HUDEP-2 (cell line): ENCODE measurements around the gene SLC25A21.

Experiments used
- DNase-seq, 76 experiments: peaks; one replicate each; lab custom pipeline; 2025; ENCODE audit not compliant: unreplicated experiment in 76 of 76; lab: John Stamatoyannopoulos, UW

SLC25A21 gene

DNA sequence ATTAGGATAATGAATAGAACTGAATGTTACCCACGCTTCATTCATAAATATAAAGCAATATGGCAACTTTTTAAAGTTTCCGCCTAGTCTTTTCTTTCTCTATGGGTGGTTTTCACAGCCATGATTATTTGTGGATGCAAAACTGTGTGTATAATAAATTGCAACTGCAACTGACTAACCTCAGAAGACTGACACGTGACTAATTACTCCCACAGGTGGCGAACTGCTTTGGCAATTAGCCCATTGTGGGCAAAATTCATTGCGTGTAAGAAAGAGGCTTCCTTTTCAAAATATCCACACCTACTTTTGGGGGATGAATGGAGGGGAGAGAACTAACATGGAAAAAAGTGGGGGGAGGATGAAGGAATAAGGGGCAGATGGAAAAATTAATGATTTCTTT lies 79.0 kb downstream of the SLC25A21 start:
- peak in 3 of 76 experiments; percentile 13 to 22 (median 14) for DNase-seq

DNA sequence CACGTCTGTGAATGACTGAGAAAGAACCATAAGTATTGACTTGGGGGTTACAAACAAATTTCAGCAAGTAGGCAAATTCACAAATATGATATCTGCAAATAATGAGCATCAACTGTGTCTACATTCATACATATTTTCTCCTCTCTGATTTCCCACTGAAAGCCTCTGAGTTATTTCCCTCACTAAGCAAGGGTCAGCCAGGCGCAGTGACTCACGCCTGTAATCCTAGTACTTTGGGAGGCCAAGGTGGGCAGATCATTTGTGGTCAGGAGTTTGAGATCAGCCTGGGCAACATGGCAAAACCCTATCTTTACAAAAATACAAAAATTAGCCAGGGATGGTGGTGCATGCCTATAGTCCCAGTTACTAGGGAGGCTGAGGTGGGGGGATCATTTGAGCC lies 80.8 kb downstream of the SLC25A21 start:
- no peak for DNase-seq

DNA sequence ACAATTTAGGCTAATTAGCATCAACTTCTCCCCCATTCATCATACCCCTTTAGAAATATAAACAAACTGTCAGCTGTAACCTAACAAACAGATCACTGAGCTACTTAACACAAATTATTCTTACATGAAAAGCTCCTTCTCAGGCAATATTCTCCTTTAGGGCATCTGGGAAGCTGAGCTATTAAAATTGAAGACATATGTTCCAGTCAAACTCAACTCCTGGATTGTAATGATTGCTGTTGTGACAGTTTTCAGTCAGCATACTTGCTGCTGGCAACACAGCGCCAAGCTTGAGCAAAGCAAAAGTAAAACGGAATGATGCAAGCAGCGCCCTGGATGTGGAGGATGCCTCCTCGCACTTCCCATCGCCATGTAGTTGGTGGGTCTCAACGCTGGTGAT lies 82.4 kb downstream of the SLC25A21 start:
- DNase-seq: no peak

DNA sequence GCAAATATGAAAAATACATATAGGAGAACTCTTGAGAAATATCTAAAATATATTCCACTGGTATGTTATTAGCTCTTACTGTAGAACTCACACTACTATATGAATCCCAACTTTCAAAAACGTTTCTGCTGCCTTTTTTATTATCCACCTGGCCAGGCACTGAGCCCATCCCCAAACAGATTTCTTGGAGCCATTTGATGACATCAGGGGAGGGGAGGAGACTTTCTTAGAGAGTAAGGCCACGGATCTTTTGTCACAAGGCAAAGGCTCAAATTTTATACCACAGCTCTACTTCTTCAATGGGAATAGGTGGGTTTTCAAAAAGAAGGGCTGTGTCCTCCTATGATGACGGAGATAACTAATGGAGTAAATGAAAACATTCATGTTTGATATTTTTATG lies 83.0 kb downstream of the SLC25A21 start:
- DNase-seq: no peak

DNA sequence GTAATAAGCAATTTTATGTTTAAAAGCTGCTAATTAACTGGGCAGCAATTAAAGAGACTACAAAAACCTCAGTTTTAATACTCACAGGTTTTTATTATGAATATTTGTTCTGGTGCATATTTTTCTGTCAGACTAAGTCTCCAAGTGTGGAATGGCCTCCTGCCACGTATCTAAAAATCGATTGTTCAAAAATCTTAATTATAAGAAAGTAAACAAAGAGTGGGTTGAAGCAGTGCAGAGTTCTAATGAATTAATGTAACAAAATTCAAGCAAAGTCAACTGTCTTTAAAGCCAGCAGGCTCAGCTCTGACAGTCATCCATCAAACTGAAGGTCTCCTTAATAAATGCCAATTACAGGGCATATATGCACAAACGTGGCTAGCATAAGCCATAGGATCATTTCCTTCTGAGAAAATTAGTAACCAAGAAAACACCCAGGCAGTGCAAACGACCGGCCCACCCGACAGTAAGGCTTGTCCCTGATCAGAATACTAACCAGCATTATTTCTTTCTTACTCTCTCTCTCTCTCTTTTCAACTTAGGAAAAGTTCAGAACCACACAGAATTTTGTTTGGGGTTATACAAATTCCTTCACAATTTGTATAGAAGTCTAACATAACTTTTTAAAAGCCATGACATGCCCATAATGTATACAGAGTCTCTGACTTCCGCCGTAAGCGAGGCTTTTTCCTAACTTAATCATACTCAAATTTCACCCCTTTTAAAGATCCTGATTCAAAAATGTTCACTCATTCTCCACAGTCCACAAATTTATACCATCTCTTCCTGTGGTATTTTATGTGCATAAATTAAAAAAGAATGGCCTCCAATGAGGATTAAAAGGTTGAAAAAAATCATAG lies 83.8 kb downstream of the SLC25A21 start:
- DNase-seq: no peak

DNA sequence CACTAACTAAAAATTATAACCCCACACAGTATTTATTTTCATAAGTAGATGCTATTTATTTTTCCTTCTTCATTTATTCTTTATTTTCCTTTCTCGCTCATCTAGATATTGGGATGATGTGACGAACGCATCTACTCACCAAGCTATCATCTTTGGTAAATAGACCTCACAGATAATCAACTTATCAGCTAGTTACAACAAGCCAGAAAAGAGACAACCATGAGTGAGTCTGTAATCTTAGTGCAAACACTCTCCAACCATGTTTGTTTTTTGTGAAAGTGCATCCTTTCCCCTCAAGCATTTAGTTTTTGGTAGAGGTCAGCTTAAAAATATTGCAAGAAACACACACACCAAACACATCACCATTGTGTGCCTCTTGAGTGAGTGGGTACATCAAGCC lies 84.9 kb downstream of the SLC25A21 start:
- peak in 7 of 76 experiments; percentile 17 to 31 (median 22) for DNase-seq

DNA sequence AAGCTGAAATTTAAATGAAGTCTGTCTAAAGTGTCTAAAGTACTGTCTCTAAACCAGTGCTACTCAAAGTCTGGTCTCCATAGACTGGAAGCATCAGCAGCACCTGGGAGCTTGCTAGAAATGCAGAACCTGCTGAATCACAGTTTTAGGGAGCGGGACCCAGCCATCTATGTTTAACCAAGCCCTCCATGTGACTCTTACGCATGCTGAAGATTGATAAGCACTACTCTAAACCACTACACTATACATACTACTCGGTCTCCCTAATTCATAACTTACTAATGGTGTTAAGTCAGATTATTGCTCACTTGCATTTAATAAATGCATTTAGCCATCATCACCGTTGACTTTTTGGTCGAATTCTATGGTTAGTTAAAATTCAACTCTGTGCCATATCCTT lies 88.8 kb downstream of the SLC25A21 start:
- DNase-seq: peak in 7 of 76 experiments; percentile 7 to 22 (median 13)

DNA sequence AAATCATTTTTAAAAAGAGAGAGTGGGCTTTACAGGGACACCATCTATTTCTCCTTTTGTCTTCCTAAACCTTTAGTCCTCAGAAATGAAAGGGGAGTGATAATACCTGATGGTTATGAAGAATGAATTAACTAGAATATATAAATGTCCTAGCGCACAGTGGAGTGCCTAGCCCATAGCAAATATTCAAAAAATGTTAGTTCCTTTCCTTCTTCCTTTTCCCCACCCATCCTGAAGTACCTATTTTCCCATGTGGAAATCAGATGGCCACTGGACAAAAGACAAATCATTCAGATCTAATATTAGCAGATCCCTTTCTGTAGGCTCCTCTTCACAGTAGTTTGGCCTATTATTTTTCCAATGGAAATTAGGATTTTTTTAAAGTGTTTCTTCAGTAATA lies 90.0 kb downstream of the SLC25A21 start:
- DNase-seq: no peak

DNA sequence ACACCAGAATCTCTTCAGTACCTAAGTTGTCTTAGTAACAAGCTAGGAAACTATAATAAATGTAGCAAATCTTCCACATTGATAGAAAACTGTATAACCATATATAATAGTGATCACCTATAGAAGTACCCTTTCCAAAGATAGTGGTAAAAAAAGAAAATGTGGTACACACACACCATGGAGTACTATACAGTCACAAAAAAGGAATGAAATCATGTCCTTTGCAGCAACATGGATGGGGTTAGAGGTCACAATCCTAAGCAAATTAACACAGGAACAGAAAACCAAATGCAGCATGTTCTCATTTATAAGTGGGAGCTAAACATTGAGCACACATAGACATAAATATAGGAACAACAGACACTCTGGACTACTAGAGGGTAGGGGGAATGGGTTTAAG lies 90.5 kb downstream of the SLC25A21 start:
- DNase-seq: no peak

DNA sequence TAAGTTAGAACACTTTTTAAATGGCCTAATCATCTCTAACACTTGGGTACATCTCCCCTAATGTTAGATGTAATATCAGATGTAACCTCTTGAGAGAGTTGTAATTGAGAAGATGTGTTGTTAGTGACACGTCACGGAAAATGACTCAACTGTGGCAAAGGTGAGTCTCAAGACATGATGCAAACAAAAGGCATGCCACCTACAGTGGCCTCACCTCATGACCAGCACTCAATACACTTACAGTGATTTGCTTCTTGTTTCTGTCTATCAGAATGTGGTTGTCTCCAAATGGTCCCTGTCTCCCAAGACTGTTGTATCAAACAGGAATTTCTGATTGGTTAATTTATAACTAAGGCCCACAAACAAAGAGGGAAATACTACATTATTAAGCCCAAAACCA lies 91.2 kb downstream of the SLC25A21 start:
- no peak for DNase-seq

DNA sequence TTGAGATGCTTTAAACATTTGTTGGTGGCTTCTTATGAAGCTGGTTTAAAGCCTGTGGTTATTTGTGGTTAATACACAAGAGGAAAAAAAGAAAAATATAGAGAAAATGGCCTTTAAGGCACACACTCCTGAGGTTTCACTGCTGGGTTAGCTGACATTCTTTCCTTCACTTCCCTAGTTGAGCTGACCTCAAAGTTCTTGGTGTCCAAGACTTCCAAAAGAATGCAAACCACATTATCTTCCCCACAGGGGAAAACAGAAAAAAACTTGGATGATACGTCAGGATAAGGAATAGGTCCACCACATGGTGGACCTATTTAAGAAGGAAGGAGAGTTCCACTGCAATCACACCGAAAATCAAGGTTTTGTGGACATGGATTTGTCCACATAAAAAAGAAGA lies 94.3 kb downstream of the SLC25A21 start:
- DNase-seq: no peak

DNA sequence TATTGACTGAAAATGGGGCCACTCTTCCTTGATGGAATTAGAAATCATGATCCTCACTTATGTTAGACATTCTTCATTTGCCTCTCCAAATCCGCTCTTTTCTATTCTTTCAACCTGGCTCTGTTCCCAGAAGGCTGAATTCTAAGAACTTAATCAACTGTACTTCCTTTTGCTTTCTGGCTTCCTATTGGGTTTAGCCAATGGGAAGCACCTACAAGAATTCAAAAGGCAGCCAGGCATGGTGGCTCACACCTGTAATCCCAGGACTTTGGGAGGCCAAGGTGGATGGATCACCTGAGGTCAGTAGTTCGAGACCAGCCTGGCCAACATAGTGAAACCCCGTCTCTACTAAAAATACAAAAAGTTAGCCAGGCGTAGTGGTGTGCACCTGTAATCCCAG lies 98.1 kb downstream of the SLC25A21 start:
- DNase-seq: peak in 2 of 76 experiments; percentile 17 to 27

DNA sequence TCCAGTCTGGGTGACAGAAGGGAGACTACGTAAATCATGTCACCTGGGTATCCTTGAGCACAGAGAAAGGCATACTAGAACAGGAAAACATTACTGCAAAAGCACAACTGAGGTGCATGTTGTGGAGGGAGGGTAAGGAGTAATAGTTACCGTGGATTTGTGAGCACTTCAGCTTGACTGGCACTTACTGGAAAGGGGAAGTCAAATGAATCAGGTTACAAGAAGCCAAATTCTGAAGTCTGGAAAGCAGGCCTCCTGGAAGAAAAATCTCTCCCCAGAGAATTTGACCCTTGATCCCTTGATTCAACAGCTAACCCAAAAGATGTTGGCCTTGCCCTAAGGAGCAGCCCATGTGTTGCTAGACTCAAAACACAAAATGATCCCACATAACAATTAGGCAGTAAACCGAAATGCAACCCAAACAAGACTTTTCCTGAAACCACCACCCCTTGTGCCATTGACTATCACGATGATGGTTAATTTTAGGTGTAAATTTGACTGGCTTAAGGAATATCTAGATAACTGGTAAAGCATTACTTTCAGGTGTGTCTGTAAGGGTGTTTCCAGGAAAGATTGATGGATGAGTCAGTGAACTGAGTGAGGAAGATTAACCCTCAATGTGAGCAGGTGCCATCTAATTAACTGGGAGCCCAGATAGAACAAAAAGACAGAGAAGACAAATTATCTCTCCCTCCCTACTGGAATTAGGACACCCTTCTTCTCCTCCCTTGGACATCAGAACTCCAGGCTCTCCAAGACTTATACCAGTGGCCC lies 108.8 kb downstream of the SLC25A21 start:
- no peak for DNase-seq

DNA sequence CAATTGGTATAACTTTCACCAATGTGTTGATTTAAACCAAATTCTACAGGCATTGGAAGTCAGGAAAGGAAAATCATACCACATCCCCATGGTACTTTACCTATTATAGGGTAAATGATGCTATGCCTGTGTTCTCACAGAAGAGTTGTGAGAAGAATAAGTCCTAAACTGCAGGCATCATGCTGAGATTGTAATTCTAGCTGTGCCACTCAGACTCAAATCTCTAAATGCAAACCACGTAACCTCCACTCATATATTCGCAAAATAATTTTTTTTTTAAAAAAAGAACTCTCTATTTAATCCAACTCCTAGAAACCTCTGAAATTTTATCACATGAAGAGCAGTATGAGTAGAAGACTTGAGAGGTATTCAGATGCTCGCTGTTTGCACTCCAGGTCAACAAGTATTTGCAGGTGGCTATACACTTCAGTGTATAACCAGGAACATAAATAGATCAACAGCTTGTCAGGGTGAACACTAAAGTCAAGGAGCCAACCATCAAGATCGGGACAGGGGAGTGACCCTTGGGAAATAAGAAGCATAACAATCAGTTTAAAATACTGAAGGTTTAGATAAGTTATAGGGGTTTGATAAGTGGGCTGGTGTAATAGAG lies 110.1 kb downstream of the SLC25A21 start:
- DNase-seq: no peak

DNA sequence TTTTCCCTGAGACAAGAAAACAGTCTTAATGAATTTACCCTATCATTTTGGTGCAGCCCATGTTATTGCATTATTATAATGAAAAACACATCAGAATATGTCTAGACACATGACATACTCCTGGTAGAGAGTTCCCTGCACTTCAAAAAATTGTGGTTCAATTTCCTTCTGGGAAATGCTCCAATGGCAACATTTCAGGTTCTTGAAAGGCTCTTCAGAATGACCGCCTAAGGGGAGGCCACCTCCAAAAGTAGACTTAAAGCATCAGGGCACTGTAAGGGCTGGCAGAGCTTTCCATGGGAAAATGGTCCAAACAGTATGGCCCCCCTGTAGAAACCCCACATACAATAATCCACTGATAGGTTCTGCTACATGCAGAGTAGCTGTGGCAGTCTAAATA lies 110.7 kb downstream of the SLC25A21 start:
- no peak for DNase-seq

DNA sequence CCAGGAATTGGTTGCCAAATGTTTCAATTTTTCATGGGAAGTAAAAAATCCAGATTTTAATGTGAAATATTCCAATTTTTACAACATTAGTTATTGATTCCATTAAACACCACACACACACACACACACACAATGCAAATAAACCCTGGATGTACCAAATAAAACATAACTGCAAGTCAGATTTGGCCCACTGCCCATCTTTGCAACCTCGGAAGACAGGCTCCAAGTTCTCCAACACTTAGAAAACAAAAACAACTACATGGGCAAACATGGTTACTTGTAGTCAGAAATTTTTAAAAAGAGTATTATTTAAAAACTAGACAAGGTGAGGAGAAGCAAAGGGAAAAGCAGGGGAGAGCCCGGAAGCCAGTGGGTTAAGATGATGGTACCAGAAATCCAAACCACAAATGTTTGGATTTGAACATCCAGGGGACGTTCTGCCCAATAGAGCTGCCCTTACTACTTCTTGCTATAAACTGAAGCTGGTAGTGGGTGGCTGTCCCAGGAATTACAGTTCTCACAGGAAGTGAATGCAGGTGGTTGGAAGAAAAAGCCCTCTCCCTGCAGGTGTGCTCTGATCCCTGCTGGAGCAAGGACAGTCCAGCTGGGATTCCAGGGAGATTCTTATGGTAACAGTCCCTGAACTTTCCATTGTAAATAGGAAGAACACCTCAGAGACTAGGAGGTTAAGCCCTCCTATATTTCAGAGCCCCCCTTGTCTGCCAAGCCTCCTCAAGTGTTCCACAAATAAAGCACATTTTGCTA lies 111.7 kb downstream of the SLC25A21 start:
- peak in 2 of 76 experiments; percentile 8 to 10 for DNase-seq

DNA sequence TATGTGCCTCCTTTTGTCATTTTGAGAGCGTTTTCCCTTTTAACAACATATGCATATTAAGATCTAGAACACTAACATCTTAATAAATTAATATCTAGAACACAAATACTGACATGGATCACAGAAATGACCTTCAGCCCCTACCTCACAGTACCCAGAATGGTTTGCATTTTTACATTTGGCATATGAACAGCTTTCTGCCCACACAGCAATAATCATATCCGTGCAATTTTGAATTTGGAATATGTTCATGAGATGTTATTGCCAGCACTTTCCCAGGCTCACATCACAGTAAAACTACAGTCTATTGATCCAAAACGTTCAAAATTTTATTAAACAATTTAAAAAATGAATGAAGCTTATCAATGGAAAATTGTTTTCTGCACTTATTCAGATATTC lies 114.6 kb downstream of the SLC25A21 start:
- DNase-seq: no peak

DNA sequence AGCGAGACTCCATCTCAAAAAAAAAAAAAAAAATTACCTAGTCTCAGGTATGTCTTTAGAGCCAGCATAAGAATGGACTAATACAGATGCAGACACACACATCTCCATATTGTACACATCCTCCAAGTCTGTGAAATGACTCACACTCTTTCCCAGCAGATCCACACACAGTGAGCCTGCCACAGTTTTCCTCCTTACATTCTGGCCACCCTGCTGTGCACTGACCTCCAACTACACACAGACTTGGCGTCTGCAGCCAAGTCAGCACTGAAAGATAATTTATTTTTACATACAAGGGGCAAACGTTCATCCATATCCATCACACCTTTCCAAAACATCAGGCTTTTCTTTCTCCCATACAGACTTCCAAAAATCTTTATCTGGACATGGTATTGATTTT lies 115.9 kb downstream of the SLC25A21 start:
- DNase-seq: no peak

DNA sequence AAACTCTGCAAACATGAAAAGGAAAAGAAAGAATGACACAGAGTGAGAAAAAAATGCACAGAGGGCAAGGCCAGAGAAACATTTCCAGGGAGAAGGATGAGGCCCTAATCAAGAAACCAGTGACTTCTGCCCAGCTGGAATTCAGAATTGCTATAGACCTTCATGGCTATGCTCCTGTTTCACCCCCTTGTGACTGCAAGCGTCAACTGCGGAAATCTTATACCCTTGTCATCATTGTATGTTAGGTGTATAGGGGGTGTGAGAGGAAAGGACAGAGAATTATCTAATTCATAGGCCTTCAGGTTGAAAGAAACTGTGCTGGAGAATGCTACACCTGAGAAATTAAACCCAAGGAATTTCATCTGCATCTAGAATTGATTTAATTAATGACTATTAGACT lies 117.5 kb downstream of the SLC25A21 start:
- no peak for DNase-seq

DNA sequence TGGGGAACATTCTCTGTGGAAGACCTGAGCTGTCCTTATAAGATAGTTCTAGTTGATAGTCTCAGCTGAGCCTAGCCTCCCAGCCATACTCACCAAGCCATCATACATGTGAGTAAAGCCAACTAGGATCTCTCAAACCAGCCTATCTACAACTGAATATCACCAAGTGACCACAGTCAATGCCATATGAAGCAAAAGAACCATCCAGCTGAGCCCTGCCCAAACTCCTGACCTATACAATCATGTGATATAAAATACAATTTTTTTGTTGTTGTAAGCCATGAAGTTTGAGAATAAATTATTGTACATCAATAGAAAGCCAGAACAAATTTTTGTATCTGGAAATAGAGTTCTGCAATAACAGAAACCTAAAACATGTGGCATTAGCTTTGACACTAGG lies 118.3 kb downstream of the SLC25A21 start:
- DNase-seq: no peak

DNA sequence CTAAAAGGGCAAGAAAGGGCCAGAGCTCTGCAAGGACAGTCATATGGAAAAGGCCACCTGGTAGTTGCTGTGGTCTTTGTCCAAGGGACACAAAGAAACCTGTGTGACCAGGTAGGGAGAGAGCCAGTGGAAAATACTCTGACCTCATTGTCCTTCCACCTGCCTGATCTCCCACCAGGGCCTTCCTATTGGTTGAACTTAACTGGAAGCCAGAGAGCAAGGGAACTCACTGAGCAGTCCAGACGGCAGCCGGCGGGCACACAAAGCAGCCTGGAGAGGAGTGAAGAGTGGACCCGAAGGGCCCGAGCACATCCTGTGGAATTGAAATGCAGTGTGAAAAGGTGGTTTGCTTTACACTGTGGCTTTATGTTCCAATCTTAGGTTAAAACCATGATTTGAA lies 120.7 kb downstream of the SLC25A21 start:
- no peak for DNase-seq
